Fibroblast of lung (primary cell): ENCODE measurements around the gene SAP30. TPM values are rescaled to one million over a fixed set of nuclear protein-coding genes. Genes with fewer than 3 reads are reported as not detected.

Experiments
- DNase-seq, 2 donors: peaks; one replicate each; pipeline versions ENCODE4 v3.0.0 to v3.0.0-alpha.2; 2010; ENCODE audit warnings: low read depth in 2 of 2
- H2AFZ ChIP-seq: 2 replicates; pipeline ENCODE4 v1.5.1; 2012; ENCODE audit warnings: low read length, control low read depth, inconsistent platforms
- H3K27ac ChIP-seq: 2 replicates; pipeline ENCODE4 v1.5.1; 2011; ENCODE audit warnings: low read length, control low read depth; ENCODE audit not compliant: insufficient read depth
- H3K27me3 ChIP-seq: 2 replicates; pipeline ENCODE4 v1.5.1; 2011; ENCODE audit warnings: mild to moderate bottlenecking, low read length; ENCODE audit not compliant: control insufficient read depth, insufficient read depth
- H3K36me3 ChIP-seq: 2 replicates; pipeline ENCODE4 v1.5.1; 2011; ENCODE audit warnings: low read length; ENCODE audit not compliant: control insufficient read depth, insufficient read depth
- H3K4me1 ChIP-seq: 2 replicates; pipeline ENCODE4 v1.5.1; 2011; ENCODE audit warnings: low read length; ENCODE audit not compliant: control insufficient read depth, insufficient read depth; ENCODE audit errors: extremely low read depth
- H3K4me2 ChIP-seq: 2 replicates; pipeline ENCODE4 v1.5.1; 2011; ENCODE audit warnings: low read length, control low read depth; ENCODE audit not compliant: insufficient read depth; ENCODE audit errors: extremely low read depth
- H3K4me3 ChIP-seq, 4 experiments: fragments of 200-600 bp in 1 of 4; sonication (generic) in 1 of 4; replicated peaks in 1 of 4; 2 replicates each; pipeline ENCODE4 v1.5.1; 2011 to 2016; ENCODE audit warnings: low read length in 4 of 4, low read depth in 3 of 4, mild to moderate bottlenecking in 3 of 4, control low read depth in 2 of 4, inconsistent platforms in 1 of 4, mixed read lengths in 1 of 4; ENCODE audit not compliant: insufficient read depth in 1 of 4; ENCODE audit errors: control extremely low read depth in 1 of 4
- H3K79me2 ChIP-seq: 2 replicates; pipeline ENCODE4 v1.5.1; 2012; ENCODE audit warnings: mild to moderate bottlenecking, low read length, inconsistent platforms; ENCODE audit not compliant: control insufficient read depth, insufficient read depth
- H3K9ac ChIP-seq: 2 replicates; pipeline ENCODE4 v1.5.1; 2011; ENCODE audit warnings: mild to moderate bottlenecking, low read length, control low read depth; ENCODE audit not compliant: insufficient read depth
- H3K9me3 ChIP-seq: 2 replicates; pipeline ENCODE4 v1.5.1; 2012; ENCODE audit warnings: low read depth, low read length; ENCODE audit not compliant: control insufficient read depth, insufficient read depth
- H4K20me1 ChIP-seq: 2 replicates; pipeline ENCODE4 v1.5.1; 2011; ENCODE audit warnings: low read length; ENCODE audit not compliant: control insufficient read depth, insufficient read depth; ENCODE audit errors: extremely low read depth
- EZH2 ChIP-seq: IDR thresholded peaks from 2 replicates; pipeline ENCODE4 v1.5.1; 2012; ENCODE audit warnings: low read length, control low read depth, mild to moderate bottlenecking; ENCODE audit errors: missing control alignments
- polyA plus RNA-seq, 2 donors: library from polyadenylated mRNA; depleted of rRNA in 1 of 2; stranded (reverse) in 1 of 2; unstranded in 1 of 2; fragments of >200 nt; gene quantifications; 2 replicates each; pipeline ENCODE4 v1.2.1, GENCODE V29; 2011 to 2012; ENCODE audit warnings: missing spikeins in 1 of 2
- total RNA-seq: library from RNA; depleted of rRNA; stranded (reverse); fragments of >200 nt; gene quantifications from 2 replicates; pipeline ENCODE4 v1.2.1, GENCODE V29; 2014
- TF ChIP-seq, protein P1 (sequence below), 2 donors: IDR thresholded peaks in 1 of 2; conservative IDR thresholded peaks in 1 of 2; 1 replicate in 1 of 2; 2 replicates in 1 of 2; pipeline ENCODE4 v1.5.1; 2011 to 2012; ENCODE audit warnings: low read length in 2 of 2, control low read depth in 1 of 2, inconsistent platforms in 1 of 2, low read depth in 1 of 2, mild to moderate bottlenecking in 1 of 2

The SAP30 gene
- total and polyA plus RNA-seq, 2 donors (not counting 1 experiment from before 2014, with no cell fraction given), result 32.5 to 101 TPM

DNA sequence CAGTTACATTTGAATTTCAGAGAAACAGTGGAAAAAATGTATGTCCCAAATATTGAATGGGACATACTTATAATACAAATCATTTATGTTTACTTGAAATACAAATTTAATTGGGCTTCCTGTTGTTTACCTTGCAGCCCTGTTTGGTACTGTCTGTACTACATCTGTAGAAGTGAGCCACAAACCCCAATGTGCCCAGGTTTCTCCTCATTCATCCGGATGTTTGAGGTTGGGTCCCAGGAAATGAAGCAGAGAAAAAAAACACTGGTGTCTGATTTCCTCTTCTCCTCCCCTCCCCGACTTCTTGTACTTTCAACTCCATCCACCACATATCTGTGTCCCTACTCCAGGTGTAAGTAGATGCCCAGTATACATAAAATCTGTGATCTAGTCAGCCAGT is 55.3 kb downstream of the SAP30 start:
- H3K4me1 ChIP-seq, result peaks cover 12% of the 10 kb centered on the region
- H3K79me2 ChIP-seq, result no peaks in the 10 kb centered on the region
- no peaks in the 10 kb centered on the region for H3K9me3 ChIP-seq
- H3K9ac ChIP-seq, result no peak overlapping the region
- no peaks in the 10 kb centered on the region for H3K27me3 ChIP-seq
- TF ChIP-seq, protein P1, sequence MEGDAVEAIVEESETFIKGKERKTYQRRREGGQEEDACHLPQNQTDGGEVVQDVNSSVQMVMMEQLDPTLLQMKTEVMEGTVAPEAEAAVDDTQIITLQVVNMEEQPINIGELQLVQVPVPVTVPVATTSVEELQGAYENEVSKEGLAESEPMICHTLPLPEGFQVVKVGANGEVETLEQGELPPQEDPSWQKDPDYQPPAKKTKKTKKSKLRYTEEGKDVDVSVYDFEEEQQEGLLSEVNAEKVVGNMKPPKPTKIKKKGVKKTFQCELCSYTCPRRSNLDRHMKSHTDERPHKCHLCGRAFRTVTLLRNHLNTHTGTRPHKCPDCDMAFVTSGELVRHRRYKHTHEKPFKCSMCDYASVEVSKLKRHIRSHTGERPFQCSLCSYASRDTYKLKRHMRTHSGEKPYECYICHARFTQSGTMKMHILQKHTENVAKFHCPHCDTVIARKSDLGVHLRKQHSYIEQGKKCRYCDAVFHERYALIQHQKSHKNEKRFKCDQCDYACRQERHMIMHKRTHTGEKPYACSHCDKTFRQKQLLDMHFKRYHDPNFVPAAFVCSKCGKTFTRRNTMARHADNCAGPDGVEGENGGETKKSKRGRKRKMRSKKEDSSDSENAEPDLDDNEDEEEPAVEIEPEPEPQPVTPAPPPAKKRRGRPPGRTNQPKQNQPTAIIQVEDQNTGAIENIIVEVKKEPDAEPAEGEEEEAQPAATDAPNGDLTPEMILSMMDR (conservative IDR thresholded peaks at IDR 0.05 in 1 of 2, IDR thresholded peaks at IDR 0.05 in 1 of 2; ENCODE audit: low read depth in 1 of 2, low read length in 2 of 2), result no peak
- no peak for TF ChIP-seq EZH2
- no peaks in the 10 kb centered on the region for H3K36me3 ChIP-seq
- H2AFZ ChIP-seq, result no peak overlapping the region
- no peak overlapping the region for H3K4me3 ChIP-seq
- H3K4me2 ChIP-seq, result no peak overlapping the region
- H4K20me1 ChIP-seq, result no peaks in the 10 kb centered on the region
- H3K27ac ChIP-seq, result peak overlapping the region; percentile 68
- no peak for DNase-seq

Other genes with a start within 250 kb of the SAP30 start
- 25.4 and 45.4 TPM in 2 replicates for gene GALNT7, start 202.1 kb upstream of the SAP30 start, total RNA-seq
- 26.7 and 40.4 TPM in 2 replicates for gene GALNT7, start 202.1 kb upstream of the SAP30 start, polyA plus RNA-seq
- gene HMGB2, start 36.6 kb upstream of the SAP30 start, total RNA-seq, result 57.0 and 183 TPM in 2 replicates
- 123 and 215 TPM in 2 replicates for gene HMGB2, start 36.6 kb upstream of the SAP30 start, polyA plus RNA-seq
- 0.17 and 1.0 TPM in 2 replicates for gene SCRG1, start 28.2 kb downstream of the SAP30 start, total RNA-seq
- 0.20 and 0.39 TPM in 2 replicates for gene SCRG1, start 28.2 kb downstream of the SAP30 start, polyA plus RNA-seq
- under 0.01 TPM in 2 replicates for gene HAND2, start 159.3 kb downstream of the SAP30 start, total RNA-seq
- 0.25 and 0.51 TPM in 2 replicates for gene HAND2, start 159.3 kb downstream of the SAP30 start, polyA plus RNA-seq